ENCODE measurements around the gene ATP5MG. TPM values are rescaled to one million over a fixed set of nuclear protein-coding genes. Genes with fewer than 3 reads are reported as not detected.

Gene ATP5MG
- total RNA-seq, 2 donors from 2014 or later: 214 to 283 TPM

- DNase-seq: no peak
- Mint-ChIP-seq H3K27me3 (ENCODE audit: insufficient read depth) (peaks cover 29% of the 10 kb centered on the region), H3K9me3 (no peaks in the 10 kb centered on the region), H3K4me1 (peaks cover 17% of the 10 kb centered on the region), H3K4me3 (peak overlapping the region; percentile 93), H3K27ac (no peak overlapping the region), H3K36me3 (ENCODE audit: low read depth) (peaks cover 5% of the 10 kb centered on the region)
- no peaks in the 10 kb centered on the region for H3K9me3 ChIP-seq (ENCODE audit: control insufficient read depth, low read length)
- WGBS, 2 experiments (ENCODE audit: insufficient coverage in 1 of 2, insufficient read length in 1 of 2): 0 to 12% methylated on average over 3 to 9 of the region's 9 CpGs
- peak overlapping the region; percentile 96 for H3K4me3 ChIP-seq (ENCODE audit: low read length)
- H3K9ac ChIP-seq (ENCODE audit: extremely low read depth, low read length, poor library complexity, severe bottlenecking): no peak overlapping the region
- H3K36me3 ChIP-seq (ENCODE audit: control insufficient read depth, insufficient read depth, low read length): no peaks in the 10 kb centered on the region
- H3K27me3 ChIP-seq (ENCODE audit: control insufficient read depth, insufficient read depth, low read length, poor library complexity, severe bottlenecking): peaks cover 6% of the 10 kb centered on the region
- TF ChIP-seq CTCF (conservative IDR thresholded peaks at IDR 0.05): no peak
- peak overlapping the region; percentile 95 for H3K27ac ChIP-seq (ENCODE audit: low read depth, low read length)
- H3K4me1 ChIP-seq (ENCODE audit: control insufficient read depth, insufficient read depth, low read length): no peaks in the 10 kb centered on the region
Measured at GRCh38 chr11:118434123-118434552, 32.7 kb downstream of the ATP5MG start.

DNA sequence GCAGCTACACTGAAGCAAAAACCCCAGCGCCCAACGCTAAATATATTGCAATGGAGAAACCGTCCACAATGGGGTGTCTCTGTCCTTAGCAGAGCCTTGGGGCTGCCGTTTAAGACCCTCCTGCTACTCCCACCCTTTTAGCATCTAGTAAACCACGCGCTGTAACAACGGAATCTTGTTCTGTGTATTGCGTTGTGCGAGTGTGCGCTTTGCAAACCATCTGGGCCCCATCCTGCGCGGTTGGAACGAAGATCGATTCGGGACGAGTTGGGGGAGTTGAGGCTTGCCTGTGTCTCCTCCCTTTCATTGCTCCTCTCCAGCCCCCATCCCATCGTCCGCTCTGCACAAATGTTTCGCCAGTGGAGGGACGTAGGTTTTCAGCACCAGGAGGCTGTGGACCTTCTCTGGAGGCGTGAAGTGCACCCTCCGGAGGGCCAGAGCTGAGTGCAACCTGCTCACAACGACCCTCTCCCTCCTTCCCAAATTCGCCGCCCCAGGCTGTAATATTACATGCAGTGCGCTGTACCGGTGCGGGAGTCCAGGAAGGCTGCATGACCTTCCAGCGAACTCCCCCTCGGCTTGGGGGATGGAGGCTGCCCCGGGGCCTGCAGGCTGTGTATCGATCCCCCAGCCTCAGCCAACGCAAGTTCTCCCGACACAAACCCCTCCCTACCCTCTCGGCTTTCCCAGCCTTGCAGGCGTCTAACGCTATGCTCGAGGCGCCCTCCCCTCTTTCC is 33.3 kb downstream of the ATP5MG start:
- Mint-ChIP-seq H3K4me3 (peak overlapping the region; percentile 93), H3K36me3 (ENCODE audit: low read depth) (peaks cover 7% of the 10 kb centered on the region), H3K9me3 (no peaks in the 10 kb centered on the region), H3K27ac (peak overlapping the region; percentile 93), H3K27me3 (ENCODE audit: insufficient read depth) (peaks cover 24% of the 10 kb centered on the region), H3K4me1 (peaks cover 23% of the 10 kb centered on the region)
- WGBS, 2 experiments (ENCODE audit: insufficient coverage in 1 of 2, insufficient read length in 1 of 2): 0 to 1% methylated on average over 17 to 39 of the region's 39 CpGs
- H3K4me3 ChIP-seq (ENCODE audit: low read length): peak overlapping the region; percentile 96
- H3K9me3 ChIP-seq (ENCODE audit: control insufficient read depth, low read length): no peaks in the 10 kb centered on the region
- H3K27me3 ChIP-seq (ENCODE audit: control insufficient read depth, insufficient read depth, low read length, poor library complexity, severe bottlenecking): peaks cover 6% of the 10 kb centered on the region
- peak overlapping the region; percentile 95 for H3K27ac ChIP-seq (ENCODE audit: low read depth, low read length)
- peak; percentile 86 for DNase-seq
- no peaks in the 10 kb centered on the region for H3K4me1 ChIP-seq (ENCODE audit: control insufficient read depth, insufficient read depth, low read length)
- no peak for TF ChIP-seq CTCF (conservative IDR thresholded peaks at IDR 0.05)
- H3K36me3 ChIP-seq (ENCODE audit: control insufficient read depth, insufficient read depth, low read length): peaks cover 2% of the 10 kb centered on the region
- peak overlapping the region; percentile 42 for H3K9ac ChIP-seq (ENCODE audit: extremely low read depth, low read length, poor library complexity, severe bottlenecking)

- Histone ChIP-seq H3K4me3 (ENCODE audit: low read length) (peak overlapping the region; percentile 96), H3K36me3 (ENCODE audit: control insufficient read depth, insufficient read depth, low read length) (peaks cover 9% of the 10 kb centered on the region), H3K9ac (ENCODE audit: extremely low read depth, low read length, poor library complexity, severe bottlenecking) (peak overlapping the region; percentile 42), H3K27me3 (ENCODE audit: control insufficient read depth, insufficient read depth, low read length, poor library complexity, severe bottlenecking) (peaks cover 6% of the 10 kb centered on the region), H3K9me3 (ENCODE audit: control insufficient read depth, low read length) (no peaks in the 10 kb centered on the region), H3K4me1 (ENCODE audit: control insufficient read depth, insufficient read depth, low read length) (no peaks in the 10 kb centered on the region), H3K27ac (ENCODE audit: low read depth, low read length) (peak overlapping the region; percentile 95)
- peak overlapping the region; percentile 93 for H3K27ac Mint-ChIP-seq
- H3K27me3 Mint-ChIP-seq (ENCODE audit: insufficient read depth): peaks cover 24% of the 10 kb centered on the region
- no peak for TF ChIP-seq CTCF (conservative IDR thresholded peaks at IDR 0.05)
- H3K36me3 Mint-ChIP-seq (ENCODE audit: low read depth): peaks cover 13% of the 10 kb centered on the region
- peak overlapping the region; percentile 93 for H3K4me3 Mint-ChIP-seq
- peaks cover 28% of the 10 kb centered on the region for H3K4me1 Mint-ChIP-seq
- H3K9me3 Mint-ChIP-seq: no peaks in the 10 kb centered on the region
- WGBS, 2 experiments (ENCODE audit: insufficient coverage in 1 of 2, insufficient read length in 1 of 2): 0 to 2% methylated on average over 10 to 34 of the region's 34 CpGs
- peak; percentile 92 for DNase-seq
Measured at GRCh38 chr11:118435290-118435892, 34.0 kb downstream of the ATP5MG start.
